ENCODE results near the gene KDM6B. TPM values are rescaled to one million over a fixed set of nuclear protein-coding genes. Genes with fewer than 3 reads are reported as not detected.
A peak's percentile ranks its signal among the peaks of the same experiment; 100 is the strongest.

Gene KDM6B
- total and polyA plus RNA-seq, 9 of the 15 experiments (the other 6 are each of a cell fraction or from before 2014, with no cell fraction given) = 0.01 to 22.9 (median 2.2) TPM

GRCh38 chr17:7838090-7839075, 4.4 kb downstream of the KDM6B start:
- FAIRE-seq = peak; percentile 58
- DNase-seq (ENCODE audit: extremely low read depth in 1 of 4, low spot score in 3 of 4) = peak; percentile 27 to 77 (median 38)
- Histone ChIP-seq H3K9me1 (ENCODE audit: control insufficient read depth, insufficient read depth, low read length) (no peaks in the 10 kb centered on the region), H3K27me3 (ENCODE audit: control insufficient read depth in 2 of 2, insufficient read depth in 2 of 2, low read length in 2 of 2) (no peaks in the 10 kb centered on the region), H3K79me2 (ENCODE audit: control insufficient read depth, insufficient read depth, low read length) (peaks cover 39% of the 10 kb centered on the region), H3K27ac (ENCODE audit: extremely low read depth, low read depth, low read length) (peak overlapping the region; percentile 85), H2AFZ (ENCODE audit: low read depth, low read length) (no peak overlapping the region), H3K4me1 (replicated peaks in 1 of 2; ENCODE audit: control insufficient read depth in 2 of 2, insufficient read depth in 2 of 2, low read length in 2 of 2) (peaks cover 45 to 66% of the 10 kb centered on the region in 2 experiments), H3K4me2 (ENCODE audit: insufficient read depth, low read length) (peak overlapping the region; percentile 88), H3K9ac (ENCODE audit: insufficient read depth in 1 of 2, low read depth in 2 of 2, low read length in 2 of 2) (peak overlapping the region; percentile 68 to 89; a peak in 3 of 4 replicates), H4K20me1 (replicated peaks; ENCODE audit: control insufficient read depth, insufficient read depth, low read length) (no peaks in the 10 kb centered on the region; the same call in 1 of the 2 replicates), H3K36me3 (ENCODE audit: control insufficient read depth, insufficient read depth, low read length) (peaks cover 10% of the 10 kb centered on the region; the same call in 2 of the 3 replicates), H3K4me3 (peak overlapping the region; percentile 27), H3K9me3 (replicated peaks; ENCODE audit: control insufficient read depth, insufficient read depth, low read depth, low read length) (no peaks in the 10 kb centered on the region)
- TSS peak; percentile 36 for BruUV-seq (replicated peaks)
- 5% methylated on average over 7 of the region's 12 CpGs for WGBS (ENCODE audit: insufficient coverage, low coverage, missing lambda C conversion rate)
- CTCF ChIA-PET (ENCODE audit: low intra/inter-chr PET ratio) = no interaction called here
- intact Hi-C loops (cut with micrococcal nuclease) = loop anchor here (1.0 to 10.0 kb wide), 3 partner anchors 19 to 286 kb away; partner anchors contain the start of genes HES7 and NAA38
- in situ Hi-C loops (cut with MboI) = no loop called here
- POLR2A ChIA-PET = interaction anchor here (0.5 to 1.0 kb wide), 7 partner anchors 9 to 254 kb away, joined by 3 to 6 read pairs (median 3); partner anchors contain the start of genes CYB5D1 and NAA38
- peak; percentile 5 for ATAC-seq
- TF ChIP-seq ZNF512 (tag; IDR thresholded peaks at IDR 0.05) = no peak
- TF ChIP-seq NRF1 (conservative IDR thresholded peaks at IDR 0.05 in 1 of 2, IDR thresholded peaks at IDR 0.05 in 1 of 2) = peak in 1 of 2 experiments; percentile 30; a peak in 1 of 4 replicates
- no peak for TF ChIP-seq PHB (CRISPR knock-in tag; IDR thresholded peaks at IDR 0.05)
- 0 out of 2 replicates have a peak, but pooled peaks have one; percentile 11 for TF ChIP-seq EGR1 (conservative IDR thresholded peaks at IDR 0.05)
- TF ChIP-seq SMARCA4 (IDR thresholded peaks at IDR 0.05) = peak; percentile 68; the same call in 1 of the 2 replicates
- no peak for TF ChIP-seq ZNF41 (CRISPR knock-in tag; conservative IDR thresholded peaks at IDR 0.05)
- peak in 1 of 2 experiments; percentile 81; a peak in 2 of 4 replicates for TF ChIP-seq MLLT1 (IDR thresholded peaks at IDR 0.05)
- TF ChIP-seq, protein P1, sequence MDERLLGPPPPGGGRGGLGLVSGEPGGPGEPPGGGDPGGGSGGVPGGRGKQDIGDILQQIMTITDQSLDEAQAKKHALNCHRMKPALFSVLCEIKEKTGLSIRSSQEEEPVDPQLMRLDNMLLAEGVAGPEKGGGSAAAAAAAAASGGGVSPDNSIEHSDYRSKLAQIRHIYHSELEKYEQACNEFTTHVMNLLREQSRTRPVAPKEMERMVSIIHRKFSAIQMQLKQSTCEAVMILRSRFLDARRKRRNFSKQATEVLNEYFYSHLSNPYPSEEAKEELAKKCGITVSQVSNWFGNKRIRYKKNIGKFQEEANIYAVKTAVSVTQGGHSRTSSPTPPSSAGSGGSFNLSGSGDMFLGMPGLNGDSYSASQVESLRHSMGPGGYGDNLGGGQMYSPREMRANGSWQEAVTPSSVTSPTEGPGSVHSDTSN (CRISPR knock-in tag; IDR thresholded peaks at IDR 0.05; ENCODE audit: low read depth) = no peak
- TF ChIP-seq, protein P1 (tag; conservative IDR thresholded peaks at IDR 0.05; ENCODE audit: low read depth) = peak; percentile 50
- TF ChIP-seq XRCC5 (IDR thresholded peaks at IDR 0.05; ENCODE audit: low read depth, low read length) = no peak
- peak; percentile 27; the same call in 1 of the 2 replicates for TF ChIP-seq CBFB (CRISPR knock-in tag; IDR thresholded peaks at IDR 0.05)
- no peak for TF ChIP-seq SFPQ (IDR thresholded peaks at IDR 0.05; ENCODE audit: low read depth, low read length)
- TF ChIP-seq DPF2 (IDR thresholded peaks at IDR 0.05) = peak; percentile 44; the same call in 1 of the 2 replicates

All from K562 (cell line).